ENCODE measurements around the gene POLQ.
"Not testable (repeated sequence)": the region's sequence is repeated elsewhere in the genome, so short reads cannot be mapped to it uniquely, and the experiment has no call there.

The POLQ gene

GRCh38 chr3:121545574-121546455, at the start of gene POLQ:
POLQ (minus strand) TSS chr3:121545988; CDS start chr3:121545877, 111 bp downstream.
- FAIRE-seq: peak; percentile 96

GRCh38 chr3:121594850-121595249, 49.1 kb upstream of the POLQ start:
- no peak for FAIRE-seq

GRCh38 chr3:121593806-121594205, 48.0 kb upstream of the POLQ start:
- FAIRE-seq: not testable (repeated sequence)

- FAIRE-seq: no peak
Observed at GRCh38 chr3:121592856-121593702, 47.3 kb upstream of the POLQ start, which contains the start of gene FBXO40. FBXO40 (plus strand) TSS chr3:121593379; CDS start chr3:121620576, 27,197 bp downstream.

- no peak for FAIRE-seq
Observed at GRCh38 chr3:121584418-121584817, 38.6 kb upstream of the POLQ start.

- FAIRE-seq: no peak
Observed at GRCh38 chr3:121581691-121582090, 35.9 kb upstream of the POLQ start.

GRCh38 chr3:121574449-121574848, 28.7 kb upstream of the POLQ start:
- no peak for FAIRE-seq

- no peak for FAIRE-seq
Observed at GRCh38 chr3:121567649-121568048, 21.9 kb upstream of the POLQ start, which contains the start of gene ARGFX. ARGFX (plus strand) TSS chr3:121567949; CDS start chr3:121570714, 2,765 bp downstream.

- no peak for FAIRE-seq
Observed at GRCh38 chr3:121566773-121567172, 21.0 kb upstream of the POLQ start.

- no peak for FAIRE-seq
Observed at GRCh38 chr3:121562148-121562547, 16.4 kb upstream of the POLQ start.

GRCh38 chr3:121557426-121557934, 11.7 kb upstream of the POLQ start:
- FAIRE-seq: no peak

- FAIRE-seq: no peak
Observed at GRCh38 chr3:121552797-121553196, 7.0 kb upstream of the POLQ start.

- FAIRE-seq: no peak
Observed at GRCh38 chr3:121552379-121552778, 6.6 kb upstream of the POLQ start.

- no peak for FAIRE-seq
Observed at GRCh38 chr3:121545049-121545573, 677 bp downstream of the POLQ start.

GRCh38 chr3:121542924-121543323, 2.9 kb downstream of the POLQ start:
- no peak for FAIRE-seq

GRCh38 chr3:121531269-121531668, 14.5 kb downstream of the POLQ start:
- FAIRE-seq: no peak

- FAIRE-seq: no peak
Observed at GRCh38 chr3:121529308-121529707, 16.5 kb downstream of the POLQ start.

- no peak for FAIRE-seq
Observed at GRCh38 chr3:121520510-121520909, 25.3 kb downstream of the POLQ start.

GRCh38 chr3:121517953-121518655, 27.7 kb downstream of the POLQ start:
- FAIRE-seq: no peak

GRCh38 chr3:121515862-121516261, 29.9 kb downstream of the POLQ start:
- no peak for FAIRE-seq

- no peak for FAIRE-seq
Observed at GRCh38 chr3:121515313-121515712, 30.5 kb downstream of the POLQ start.

GRCh38 chr3:121514496-121514895, 31.3 kb downstream of the POLQ start:
- no peak for FAIRE-seq

All from A204.1 (cell line).